DMS153 treated with DMSO at 0.1 percent for 48 hours (cell line): ENCODE data around the gene NEDD4L.
"Not testable (repeated sequence)": the region's sequence is repeated elsewhere in the genome, so short reads cannot be mapped to it uniquely, and the experiment has no call there.

Experiments
- DNase-seq: peaks from one replicate; lab custom pipeline; 2025; ENCODE audit not compliant: unreplicated experiment; lab: John Stamatoyannopoulos, UW

NEDD4L gene

GRCh38 chr18:58043491-58044369, at the start of gene NEDD4L:
TSS of gene NEDD4L (plus strand) at chr18:58044226. CDS start at chr18:58044661, 435 bp downstream.
- DNase-seq, result peak; percentile 74

GRCh38 chr18:57995331-57995730, 48.7 kb upstream of the NEDD4L start:
- no peak for DNase-seq

- DNase-seq, result not testable (repeated sequence)
Observed at GRCh38 chr18:57996894-57997293, 47.1 kb upstream of the NEDD4L start.

- DNase-seq, result no peak
Observed at GRCh38 chr18:57997820-57998219, 46.2 kb upstream of the NEDD4L start.

- DNase-seq, result no peak
Observed at GRCh38 chr18:57998461-57998860, 45.6 kb upstream of the NEDD4L start.

GRCh38 chr18:58004317-58004716, 39.7 kb upstream of the NEDD4L start:
- no peak for DNase-seq

GRCh38 chr18:58005011-58005410, 39.0 kb upstream of the NEDD4L start:
- DNase-seq, result no peak

- no peak for DNase-seq
Observed at GRCh38 chr18:58005885-58006523, 38.0 kb upstream of the NEDD4L start.

- DNase-seq, result no peak
Observed at GRCh38 chr18:58009166-58009565, 34.9 kb upstream of the NEDD4L start.

GRCh38 chr18:58010265-58010664, 33.8 kb upstream of the NEDD4L start:
- DNase-seq, result no peak

GRCh38 chr18:58012356-58012755, 31.7 kb upstream of the NEDD4L start:
- no peak for DNase-seq

GRCh38 chr18:58013241-58014211, 30.5 kb upstream of the NEDD4L start:
- DNase-seq, result no peak

GRCh38 chr18:58015065-58015780, 28.8 kb upstream of the NEDD4L start:
- DNase-seq, result no peak

GRCh38 chr18:58017267-58017666, 26.8 kb upstream of the NEDD4L start:
- DNase-seq, result no peak

- DNase-seq, result no peak
Observed at GRCh38 chr18:58020567-58021107, 23.4 kb upstream of the NEDD4L start.

- DNase-seq, result no peak
Observed at GRCh38 chr18:58021504-58021903, 22.5 kb upstream of the NEDD4L start.

GRCh38 chr18:58023108-58023507, 20.9 kb upstream of the NEDD4L start:
- DNase-seq, result no peak

GRCh38 chr18:58024139-58024538, 19.9 kb upstream of the NEDD4L start:
- DNase-seq, result no peak

GRCh38 chr18:58025205-58025604, 18.8 kb upstream of the NEDD4L start:
- DNase-seq, result no peak

GRCh38 chr18:58025733-58026132, 18.3 kb upstream of the NEDD4L start:
- DNase-seq, result no peak
